Body of pancreas (tissue), 4 donors: ENCODE measurements around the gene ZBTB1.

ENCODE experiments used
- CTCF ChIP-seq, 7 experiments: fragments of 450-650 bp in 4 of 7; fragments of 200-600 bp in 3 of 7; sonication (generic) in 3 of 7; IDR thresholded peaks; one replicate each; pipeline ENCODE4 v1.5.1; 2016 to 2019; ENCODE audit warnings: antibody characterized with exemption in 7 of 7
- POLR2A ChIP-seq, 3 donors: fragments of 450-650 bp; IDR thresholded peaks; one replicate each; pipeline ENCODE4 v1.6.1; 2016; ENCODE audit warnings: antibody characterized with exemption in 3 of 3, mild to moderate bottlenecking in 2 of 3

GRCh38 chr14:64506721-64507120 lies 2.2 kb downstream of the ZBTB1 start:
- TF ChIP-seq CTCF (IDR thresholded peaks at IDR 0.05) (no peak), POLR2A (IDR thresholded peaks at IDR 0.05) (no peak)
